HG03103 (cell line): ENCODE data around the gene DNAJC30.

ENCODE experiments used
- ATAC-seq: cut with Tn5 transposase; IDR thresholded peaks from one replicate; pipeline ENCODE4 v1.9.1; 2021; ENCODE audit warnings: low read depth; ENCODE audit not compliant: unreplicated experiment

DNAJC30 gene

DNA sequence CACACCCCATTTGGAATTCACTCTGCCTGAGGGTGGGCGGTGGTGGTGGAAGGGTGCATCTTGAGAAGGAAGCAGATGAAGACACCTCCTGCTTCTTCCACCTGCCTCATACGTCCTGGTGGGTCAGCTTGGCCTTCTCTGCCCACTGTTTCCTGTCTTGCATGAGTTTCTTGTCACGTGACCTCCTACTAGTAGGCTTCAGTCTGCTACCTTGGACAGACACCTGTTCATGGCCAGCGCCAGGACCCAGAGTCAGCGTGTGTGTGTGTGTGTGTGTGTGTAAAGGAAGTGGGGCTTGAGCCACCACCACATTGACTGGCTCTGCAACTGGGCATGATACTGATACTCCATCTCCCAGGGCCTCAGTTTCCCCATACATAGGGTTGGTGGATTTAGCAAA lies 32.7 kb downstream of the DNAJC30 start:
- no peak for ATAC-seq

DNA sequence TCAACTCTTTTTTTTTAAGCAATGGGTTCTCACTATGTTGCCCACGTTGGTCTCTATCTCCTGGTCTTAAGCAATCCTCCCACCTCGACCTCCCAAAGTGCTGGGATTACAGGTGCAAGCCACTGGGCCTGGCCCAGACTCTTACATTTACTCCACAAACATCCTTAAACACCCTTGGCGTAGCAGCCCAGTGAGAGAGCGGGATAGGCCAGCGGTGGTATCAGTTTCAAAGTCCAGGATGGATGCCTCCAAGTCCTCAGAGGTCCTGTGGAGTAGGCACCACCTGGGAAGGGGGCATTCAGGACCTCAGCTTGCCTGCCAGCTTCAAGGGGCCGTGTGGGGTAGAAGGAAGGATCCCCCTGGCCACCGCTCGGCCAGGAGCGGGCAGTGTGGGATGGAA lies 33.7 kb downstream of the DNAJC30 start:
- no peak for ATAC-seq

DNA sequence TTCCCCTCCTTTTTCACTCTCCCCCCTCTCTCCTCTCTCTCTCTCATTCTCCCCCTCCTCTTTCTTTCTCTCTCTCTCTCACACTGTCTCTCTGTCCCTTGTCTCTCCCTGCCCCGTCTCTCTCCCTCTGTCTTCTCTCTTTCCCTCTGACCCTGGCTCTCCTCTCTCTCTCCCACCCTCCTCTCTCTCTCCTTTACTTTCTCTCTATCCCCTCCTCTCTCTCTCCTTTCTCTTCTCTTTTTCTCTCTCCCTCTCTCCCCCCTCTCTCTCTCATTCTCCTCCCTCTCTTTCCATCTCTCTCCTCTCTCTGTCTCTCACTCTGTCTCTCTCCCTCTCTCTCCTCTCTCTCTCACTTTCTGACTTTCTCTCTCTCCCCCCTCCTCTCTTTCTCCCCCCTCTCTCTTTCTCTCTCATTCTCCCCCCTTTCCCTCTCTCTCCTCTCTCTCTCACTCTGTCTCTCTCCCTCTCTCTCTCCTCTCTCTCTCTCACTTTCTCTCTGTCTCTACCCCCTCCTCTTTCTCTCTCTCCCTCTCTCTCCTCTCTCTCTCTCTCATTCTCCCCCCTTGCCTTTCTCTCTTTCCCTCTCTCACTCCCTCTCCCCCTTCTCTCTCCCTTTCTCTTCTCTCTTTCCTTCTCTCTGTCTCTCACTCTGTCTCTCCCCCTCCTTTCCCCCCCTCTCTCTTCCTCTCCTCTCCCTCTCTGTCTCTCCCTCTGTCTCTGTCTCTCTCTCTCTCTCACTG lies 34.5 kb downstream of the DNAJC30 start:
- ATAC-seq, result no peak

- ATAC-seq, result no peak
These were observed 35.3 kb downstream of the DNAJC30 start for GRCh38 chr7:73647725-73648592.

- ATAC-seq, result no peak
These were observed 36.2 kb downstream of the DNAJC30 start for GRCh38 chr7:73646785-73647724.

DNA sequence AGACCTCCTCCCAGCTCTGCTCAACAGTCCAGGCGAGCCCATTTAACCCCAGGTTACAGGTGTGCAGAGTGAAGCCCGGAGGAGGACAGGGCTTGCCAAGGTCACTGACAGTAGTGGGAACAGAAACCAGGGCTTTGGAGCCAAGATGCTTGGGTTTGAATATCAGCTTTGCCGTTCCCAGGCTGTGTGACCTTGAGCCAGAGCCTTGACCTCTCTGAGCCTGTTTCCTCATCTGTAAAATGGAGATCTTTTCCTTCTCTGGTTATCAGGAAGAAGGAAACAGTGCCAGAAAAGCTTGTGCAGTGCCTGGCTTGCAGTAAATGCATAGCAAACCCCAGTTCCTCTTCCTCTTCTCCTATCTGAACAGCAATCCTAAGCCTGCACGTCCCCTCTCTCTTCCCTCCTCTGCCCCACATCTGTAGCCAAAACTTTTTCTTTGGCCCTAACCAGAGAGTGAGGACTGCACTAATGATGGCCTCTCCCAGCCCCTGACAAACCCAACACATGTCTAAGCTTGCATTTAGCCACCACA lies 37.5 kb downstream of the DNAJC30 start:
- no peak for ATAC-seq

GRCh38 chr7:73644688-73645286 lies 38.5 kb downstream of the DNAJC30 start:
- no peak for ATAC-seq

- ATAC-seq, result no peak
These were observed 40.4 kb downstream of the DNAJC30 start for GRCh38 chr7:73642834-73643233.

GRCh38 chr7:73638911-73639310 lies 44.3 kb downstream of the DNAJC30 start:
- no peak for ATAC-seq

GRCh38 chr7:73635428-73636200 lies 47.6 kb downstream of the DNAJC30 start:
- no peak for ATAC-seq

DNA sequence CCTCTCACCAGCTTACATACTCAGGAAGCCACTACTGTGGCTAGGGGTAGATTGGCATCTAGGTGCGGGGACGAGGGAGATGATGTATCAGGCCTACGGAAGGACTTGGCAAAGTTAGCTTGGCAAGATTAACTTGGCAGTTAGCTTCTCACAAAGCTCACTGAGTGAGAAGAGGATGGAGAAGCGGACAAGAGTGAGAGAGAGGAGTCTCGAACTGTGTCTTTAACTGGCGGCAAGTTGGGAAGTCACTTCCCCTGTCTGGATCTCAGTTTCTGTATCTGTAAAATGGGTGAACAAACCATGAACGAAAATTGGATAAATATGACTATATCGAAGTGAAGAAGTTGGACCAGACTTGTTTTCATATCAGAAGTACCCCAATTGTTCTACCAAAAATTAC lies 49.4 kb downstream of the DNAJC30 start:
- ATAC-seq, result no peak

GRCh38 chr7:73633323-73633722 lies 49.9 kb downstream of the DNAJC30 start:
- ATAC-seq, result no peak

GRCh38 chr7:73631558-73631957 lies 51.7 kb downstream of the DNAJC30 start:
- no peak for ATAC-seq
